Neural cell (in vitro differentiated cells): ENCODE data around the gene EPYC.

ENCODE experiments used
- CTCF ChIP-seq: fragments of 450-650 bp; IDR thresholded peaks from 2 replicates; pipeline ENCODE4 v1.5.1; 2014; ENCODE audit warnings: antibody characterized with exemption, mild to moderate bottlenecking, moderate library complexity; ENCODE audit not compliant: poor library complexity, severe bottlenecking
- EZH2 ChIP-seq: fragments of 200-600, 300-800 bp; shearing (Covaris generic), sonication (generic); IDR thresholded peaks from 2 replicates; pipeline ENCODE4 v1.6.1; 2014; ENCODE audit warnings: antibody characterized with exemption, low read length, borderline replicate concordance, mild to moderate bottlenecking; ENCODE audit not compliant: insufficient read depth, poor library complexity, severe bottlenecking
- SMC3 ChIP-seq: fragments of 450-650 bp; conservative IDR thresholded peaks from 2 replicates; pipeline ENCODE4 v1.6.1; 2014; ENCODE audit warnings: antibody characterized with exemption, mild to moderate bottlenecking, moderate library complexity; ENCODE audit not compliant: poor library complexity

- TF ChIP-seq EZH2, result no peak
- TF ChIP-seq CTCF, result no peak
- no peak for TF ChIP-seq SMC3
These were observed 45.7 kb downstream of the EPYC start for GRCh38 chr12:90959032-90959431.
